GM12892 (cell line): Measurements from ENCODE around the gene SLC6A17.

ENCODE experiments used
- POLR2A ChIP-seq: IDR thresholded peaks from 2 replicates; pipeline ENCODE4 v1.6.1; 2011; ENCODE audit warnings: low read depth, low read length, control low read depth
- POLR2AphosphoS5 ChIP-seq: IDR thresholded peaks from 2 replicates; pipeline ENCODE4 v1.6.1; 2011; ENCODE audit warnings: low read depth, low read length, control low read depth

GRCh38 chr1:110248746-110249145 is 98.5 kb downstream of the SLC6A17 start:
- no peak for TF ChIP-seq POLR2A
- no peak for TF ChIP-seq POLR2AphosphoS5
